ENCODE data around the gene PCDH9. TPM values are rescaled to one million over a fixed set of nuclear protein-coding genes. Genes with fewer than 3 reads are reported as not detected.

The PCDH9 gene
- total RNA-seq, 1 donor from 2014 or later, result 1.7 TPM

GRCh38 chr13:67267136-67267535 is 37.0 kb upstream of the PCDH9 start:
- Mint-ChIP-seq H3K36me3 (ENCODE audit: insufficient read depth) (no peaks in the 10 kb centered on the region), H3K4me1 (ENCODE audit: low read depth) (no peaks in the 10 kb centered on the region), H3K4me3 (ENCODE audit: low read depth) (no peak overlapping the region), H3K27ac (no peak overlapping the region), H3K9me3 (ENCODE audit: low read depth) (no peaks in the 10 kb centered on the region), H3K27me3 (no peaks in the 10 kb centered on the region)
- DNase-seq (ENCODE audit: low spot score, unreplicated experiment), result no peak
- no peak for TF ChIP-seq CTCF (IDR thresholded peaks at IDR 0.05; ENCODE audit: unreplicated experiment)

- Mint-ChIP-seq H3K27me3 (no peaks in the 10 kb centered on the region), H3K36me3 (ENCODE audit: insufficient read depth) (no peaks in the 10 kb centered on the region), H3K4me1 (ENCODE audit: low read depth) (no peaks in the 10 kb centered on the region), H3K4me3 (ENCODE audit: low read depth) (no peak overlapping the region), H3K9me3 (ENCODE audit: low read depth) (no peaks in the 10 kb centered on the region), H3K27ac (no peak overlapping the region)
- DNase-seq (ENCODE audit: low spot score, unreplicated experiment), result no peak
- no peak for TF ChIP-seq CTCF (IDR thresholded peaks at IDR 0.05; ENCODE audit: unreplicated experiment)
Observed at GRCh38 chr13:67259208-67259607, 29.1 kb upstream of the PCDH9 start.

GRCh38 chr13:67258482-67258881 is 28.3 kb upstream of the PCDH9 start:
- no peak overlapping the region for H3K27ac Mint-ChIP-seq
- H3K4me1 Mint-ChIP-seq (ENCODE audit: low read depth), result no peaks in the 10 kb centered on the region
- TF ChIP-seq CTCF (IDR thresholded peaks at IDR 0.05; ENCODE audit: unreplicated experiment), result no peak
- H3K9me3 Mint-ChIP-seq (ENCODE audit: low read depth), result no peaks in the 10 kb centered on the region
- H3K36me3 Mint-ChIP-seq (ENCODE audit: insufficient read depth), result no peaks in the 10 kb centered on the region
- DNase-seq (ENCODE audit: low spot score, unreplicated experiment), result no peak
- no peaks in the 10 kb centered on the region for H3K27me3 Mint-ChIP-seq
- no peak overlapping the region for H3K4me3 Mint-ChIP-seq (ENCODE audit: low read depth)

GRCh38 chr13:67238861-67239260 is 8.7 kb upstream of the PCDH9 start:
- no peak for TF ChIP-seq CTCF (IDR thresholded peaks at IDR 0.05; ENCODE audit: unreplicated experiment)
- Mint-ChIP-seq H3K36me3 (ENCODE audit: insufficient read depth) (no peaks in the 10 kb centered on the region), H3K4me3 (ENCODE audit: low read depth) (no peak overlapping the region), H3K27me3 (no peaks in the 10 kb centered on the region), H3K9me3 (ENCODE audit: low read depth) (no peaks in the 10 kb centered on the region), H3K4me1 (ENCODE audit: low read depth) (peaks cover 1% of the 10 kb centered on the region), H3K27ac (no peak overlapping the region)
- no peak for DNase-seq (ENCODE audit: low spot score, unreplicated experiment)

- peaks cover 1% of the 10 kb centered on the region for H3K4me1 Mint-ChIP-seq (ENCODE audit: low read depth)
- H3K27ac Mint-ChIP-seq, result no peak overlapping the region
- H3K4me3 Mint-ChIP-seq (ENCODE audit: low read depth), result no peak overlapping the region
- no peaks in the 10 kb centered on the region for H3K27me3 Mint-ChIP-seq
- H3K9me3 Mint-ChIP-seq (ENCODE audit: low read depth), result no peaks in the 10 kb centered on the region
- H3K36me3 Mint-ChIP-seq (ENCODE audit: insufficient read depth), result no peaks in the 10 kb centered on the region
- peak; percentile 85 for TF ChIP-seq CTCF (IDR thresholded peaks at IDR 0.05; ENCODE audit: unreplicated experiment)
- DNase-seq (ENCODE audit: low spot score, unreplicated experiment), result no peak
Observed at GRCh38 chr13:67238277-67238859, 8.2 kb upstream of the PCDH9 start.
